ENCODE data around the gene PPM1H.

GRCh38 chr12:62754706-62755105, 180.2 kb downstream of the PPM1H start:
- no peak for TF ChIP-seq POLR2A (IDR thresholded peaks at IDR 0.05)
- TF ChIP-seq CTCF (IDR thresholded peaks at IDR 0.05) = no peak

Data from heart left ventricle (tissue), 13 donors.